Lower leg skin (tissue), 3 donors: ENCODE measurements around the gene SARNP.

Experiments used
- CTCF ChIP-seq, 3 donors: fragments of 450-650 bp; IDR thresholded peaks; one replicate each; pipeline ENCODE4 v1.5.1; 2016; ENCODE audit warnings: antibody characterized with exemption in 3 of 3, mild to moderate bottlenecking in 3 of 3, moderate library complexity in 2 of 3
- POLR2A ChIP-seq, 2 donors: fragments of 450-650 bp; IDR thresholded peaks; one replicate each; pipeline ENCODE4 v1.6.1; 2016 to 2017; ENCODE audit warnings: antibody characterized with exemption in 2 of 2, mild to moderate bottlenecking in 1 of 2, moderate library complexity in 1 of 2

- TF ChIP-seq CTCF (IDR thresholded peaks at IDR 0.05) (no peak), POLR2A (IDR thresholded peaks at IDR 0.05) (no peak)
These were observed 84.4 kb downstream of the SARNP start for GRCh38 chr12:55733021-55733555.
